Measurements from ENCODE around the gene OSBP2.

DNA sequence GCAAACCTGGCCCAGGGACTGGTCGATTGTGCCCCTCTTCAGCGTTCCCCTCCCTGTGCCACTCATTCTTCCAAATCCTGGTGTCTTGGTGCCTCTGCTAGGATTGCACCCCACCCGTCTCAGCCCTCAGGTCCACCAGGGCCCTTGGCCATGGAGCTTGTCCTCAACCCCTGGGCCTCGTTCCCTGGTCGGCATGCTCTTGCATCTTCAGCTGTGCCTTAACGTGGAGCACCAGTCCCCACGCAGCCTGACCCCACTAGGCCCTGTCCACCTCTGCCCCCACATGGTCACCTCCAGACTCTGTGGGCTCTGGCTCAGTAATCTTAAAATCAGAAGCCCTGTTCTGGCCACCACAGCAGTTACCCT lies 61.1 kb downstream of the OSBP2 start:
- TF ChIP-seq, protein P1, sequence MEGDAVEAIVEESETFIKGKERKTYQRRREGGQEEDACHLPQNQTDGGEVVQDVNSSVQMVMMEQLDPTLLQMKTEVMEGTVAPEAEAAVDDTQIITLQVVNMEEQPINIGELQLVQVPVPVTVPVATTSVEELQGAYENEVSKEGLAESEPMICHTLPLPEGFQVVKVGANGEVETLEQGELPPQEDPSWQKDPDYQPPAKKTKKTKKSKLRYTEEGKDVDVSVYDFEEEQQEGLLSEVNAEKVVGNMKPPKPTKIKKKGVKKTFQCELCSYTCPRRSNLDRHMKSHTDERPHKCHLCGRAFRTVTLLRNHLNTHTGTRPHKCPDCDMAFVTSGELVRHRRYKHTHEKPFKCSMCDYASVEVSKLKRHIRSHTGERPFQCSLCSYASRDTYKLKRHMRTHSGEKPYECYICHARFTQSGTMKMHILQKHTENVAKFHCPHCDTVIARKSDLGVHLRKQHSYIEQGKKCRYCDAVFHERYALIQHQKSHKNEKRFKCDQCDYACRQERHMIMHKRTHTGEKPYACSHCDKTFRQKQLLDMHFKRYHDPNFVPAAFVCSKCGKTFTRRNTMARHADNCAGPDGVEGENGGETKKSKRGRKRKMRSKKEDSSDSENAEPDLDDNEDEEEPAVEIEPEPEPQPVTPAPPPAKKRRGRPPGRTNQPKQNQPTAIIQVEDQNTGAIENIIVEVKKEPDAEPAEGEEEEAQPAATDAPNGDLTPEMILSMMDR (IDR thresholded peaks at IDR 0.05) = no peak
- TF ChIP-seq POLR2A (IDR thresholded peaks at IDR 0.05) = no peak
